ENCODE data around the gene VTI1A.

Gene VTI1A

DNA sequence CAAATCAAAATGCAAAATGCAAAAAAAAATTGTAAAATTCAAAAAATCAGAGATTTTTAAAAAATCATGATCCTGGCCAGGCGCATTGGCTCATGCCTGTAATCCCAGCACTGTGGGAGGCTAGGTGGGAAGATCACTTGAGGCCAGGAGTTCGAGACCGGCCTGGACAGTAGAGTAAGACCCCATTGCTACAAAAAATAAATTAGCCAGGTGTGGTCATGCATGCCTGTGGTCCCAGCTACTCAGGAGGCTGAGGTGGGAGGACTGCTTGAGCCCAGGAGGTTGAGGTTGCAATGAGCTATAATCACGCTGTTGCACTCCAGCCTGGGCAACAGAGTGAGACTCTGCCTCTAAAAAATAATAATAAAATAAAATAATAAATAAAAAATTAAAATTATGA lies 347.2 kb downstream of the VTI1A start:
- no peak overlapping the region for H3K4me3 ChIP-seq (ENCODE audit: low read depth, low read length)
- no peak for DNase-seq (ENCODE audit: low read depth)
- TF ChIP-seq, protein P1, sequence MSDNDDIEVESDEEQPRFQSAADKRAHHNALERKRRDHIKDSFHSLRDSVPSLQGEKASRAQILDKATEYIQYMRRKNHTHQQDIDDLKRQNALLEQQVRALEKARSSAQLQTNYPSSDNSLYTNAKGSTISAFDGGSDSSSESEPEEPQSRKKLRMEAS (IDR thresholded peaks at IDR 0.05; ENCODE audit: low read depth, low read length) = no peak
- TF ChIP-seq POLR2A (IDR thresholded peaks at IDR 0.05; ENCODE audit: extremely low read depth, insufficient read length) (no peak), MYC (IDR thresholded peaks at IDR 0.05; ENCODE audit: low read depth, low read length) (no peak), CTCF (IDR thresholded peaks at IDR 0.05; ENCODE audit: low read depth, low read length) (no peak)

DNA sequence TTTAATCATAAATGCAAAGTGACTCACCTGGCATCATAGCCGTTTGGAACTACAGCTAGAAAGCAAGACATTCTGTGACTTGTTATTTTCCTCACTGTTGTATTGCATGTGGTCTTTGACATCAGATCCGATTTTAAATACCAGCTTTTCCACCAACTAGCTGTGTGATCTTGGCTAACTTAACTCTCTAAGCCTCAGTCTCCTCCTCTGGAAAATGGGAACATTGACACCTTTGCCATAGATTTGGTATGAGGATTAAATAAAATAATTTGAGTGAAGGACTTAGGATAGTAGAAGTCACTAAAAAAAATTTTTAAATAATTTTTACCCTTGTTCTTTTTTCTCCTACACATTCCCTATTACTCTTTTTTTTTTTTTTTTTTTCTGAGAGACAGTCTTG lies 348.1 kb downstream of the VTI1A start:
- no peak for DNase-seq (ENCODE audit: low read depth)
- TF ChIP-seq CTCF (IDR thresholded peaks at IDR 0.05; ENCODE audit: low read depth, low read length) = no peak
- TF ChIP-seq, protein P1 (IDR thresholded peaks at IDR 0.05; ENCODE audit: low read depth, low read length) = no peak
- no peak for TF ChIP-seq POLR2A (IDR thresholded peaks at IDR 0.05; ENCODE audit: extremely low read depth, insufficient read length)
- no peak for TF ChIP-seq MYC (IDR thresholded peaks at IDR 0.05; ENCODE audit: low read depth, low read length)
- no peak overlapping the region for H3K4me3 ChIP-seq (ENCODE audit: low read depth, low read length)

DNA sequence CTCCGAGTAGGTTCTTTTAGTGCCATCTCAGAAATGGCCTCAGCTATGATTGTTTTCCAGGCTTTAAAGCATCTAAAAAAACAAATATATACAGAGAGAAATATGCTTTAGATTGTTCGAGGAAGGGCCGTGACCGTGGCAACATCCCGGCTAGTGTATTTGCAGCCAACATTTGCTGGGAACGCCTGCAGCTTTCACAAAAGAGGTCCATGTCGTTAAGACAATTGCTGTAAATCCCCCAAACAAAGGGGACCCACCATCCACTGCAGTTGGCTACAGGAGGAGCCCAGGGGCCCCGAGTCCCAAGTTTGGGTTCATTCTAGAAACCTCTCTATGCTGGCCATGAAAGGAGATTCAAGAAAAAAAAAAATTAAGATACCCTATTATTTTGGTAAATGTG lies 350.2 kb downstream of the VTI1A start:
- no peak for TF ChIP-seq CTCF (IDR thresholded peaks at IDR 0.05; ENCODE audit: low read depth, low read length)
- no peak for TF ChIP-seq POLR2A (IDR thresholded peaks at IDR 0.05; ENCODE audit: extremely low read depth, insufficient read length)
- no peak for TF ChIP-seq MYC (IDR thresholded peaks at IDR 0.05; ENCODE audit: low read depth, low read length)
- TF ChIP-seq, protein P1 (IDR thresholded peaks at IDR 0.05; ENCODE audit: low read depth, low read length) = no peak
- no peak overlapping the region for H3K4me3 ChIP-seq (ENCODE audit: low read depth, low read length)
- DNase-seq (ENCODE audit: low read depth) = no peak

GRCh38 chr10:112797855-112798254 lies 350.8 kb downstream of the VTI1A start:
- H3K4me3 ChIP-seq (ENCODE audit: low read depth, low read length) = no peak overlapping the region
- TF ChIP-seq CTCF (IDR thresholded peaks at IDR 0.05; ENCODE audit: low read depth, low read length) = no peak
- TF ChIP-seq POLR2A (IDR thresholded peaks at IDR 0.05; ENCODE audit: extremely low read depth, insufficient read length) = no peak
- TF ChIP-seq, protein P1 (IDR thresholded peaks at IDR 0.05; ENCODE audit: low read depth, low read length) = no peak
- TF ChIP-seq MYC (IDR thresholded peaks at IDR 0.05; ENCODE audit: low read depth, low read length) = no peak
- DNase-seq (ENCODE audit: low read depth) = no peak

GRCh38 chr10:112799038-112799437 lies 352.0 kb downstream of the VTI1A start:
- H3K4me3 ChIP-seq (ENCODE audit: low read depth, low read length) = no peak overlapping the region
- TF ChIP-seq, protein P1 (IDR thresholded peaks at IDR 0.05; ENCODE audit: low read depth, low read length) = no peak
- TF ChIP-seq MYC (IDR thresholded peaks at IDR 0.05; ENCODE audit: low read depth, low read length) (no peak), POLR2A (IDR thresholded peaks at IDR 0.05; ENCODE audit: extremely low read depth, insufficient read length) (no peak), CTCF (IDR thresholded peaks at IDR 0.05; ENCODE audit: low read depth, low read length) (no peak)

More at GRCh38 chr10:112799038-112799437, 352.0 kb downstream of the VTI1A start:
- no peak for DNase-seq (ENCODE audit: low read depth)

Data from NB4 (cell line).